HEK293T (cell line): Measurements from ENCODE around the gene TANC1.

Experiments used
- CTCF ChIA-PET: fragments of 350-600 bp; formaldehyde crosslinking; extraction: SDS; loops from one replicate; lab custom pipeline; 2021; ENCODE audit warnings: antibody characterized with exemption, inconsistent platforms; lab: Yijun Ruan, JAX
- POLR2A ChIA-PET: fragments of 350-600 bp; formaldehyde crosslinking; extraction: SDS; loops from one replicate; lab custom pipeline; 2020; ENCODE audit warnings: antibody characterized with exemption, inconsistent platforms; lab: Yijun Ruan, JAX
- DNase-seq: peaks from one replicate; pipeline ENCODE4 v3.0.0; 2012; ENCODE audit warnings: mixed read lengths; ENCODE audit errors: extremely low spot score
- ARNT ChIP-seq: fragments of 450-650 bp; IDR thresholded peaks from 2 replicates; pipeline ENCODE4 v1.6.1; 2017; ENCODE audit warnings: mild to moderate bottlenecking
- BHLHE40 ChIP-seq: fragments of 450-650 bp; IDR thresholded peaks from 2 replicates; pipeline ENCODE4 v1.6.1; 2016; ENCODE audit warnings: mild to moderate bottlenecking, moderate library complexity, borderline replicate concordance
- CTBP1 ChIP-seq: fragments of 450-650 bp; IDR thresholded peaks from 2 replicates; pipeline ENCODE4 v1.6.1; 2016; ENCODE audit warnings: borderline replicate concordance
- ELF4 ChIP-seq: fragments of 450-650 bp; IDR thresholded peaks from 2 replicates; pipeline ENCODE4 v1.6.1; 2017; ENCODE audit warnings: antibody characterized with exemption
- FOXA1 ChIP-seq: fragments of 450-650 bp; IDR thresholded peaks from 2 replicates; pipeline ENCODE4 v1.6.1; 2016; ENCODE audit warnings: mild to moderate bottlenecking
- FOXK2 ChIP-seq: fragments of 450-650 bp; IDR thresholded peaks from 2 replicates; pipeline ENCODE4 v1.6.1; 2016; ENCODE audit warnings: mild to moderate bottlenecking
- FOXM1 ChIP-seq: fragments of 450-650 bp; IDR thresholded peaks from 2 replicates; pipeline ENCODE4 v1.6.1; 2017; ENCODE audit warnings: mild to moderate bottlenecking, borderline replicate concordance
- HDGF ChIP-seq: fragments of 450-650 bp; IDR thresholded peaks from 2 replicates; pipeline ENCODE4 v1.6.1; 2017; ENCODE audit warnings: antibody characterized with exemption, borderline replicate concordance
- L3MBTL2 ChIP-seq: fragments of 450-650 bp; conservative IDR thresholded peaks from 2 replicates; pipeline ENCODE4 v1.6.1; 2016; ENCODE audit warnings: mild to moderate bottlenecking
- LEF1 ChIP-seq: fragments of 450-650 bp; IDR thresholded peaks from 2 replicates; pipeline ENCODE4 v1.6.1; 2017; ENCODE audit warnings: mild to moderate bottlenecking, borderline replicate concordance
- NFRKB ChIP-seq: fragments of 450-650 bp; IDR thresholded peaks from 2 replicates; pipeline ENCODE4 v1.6.1; 2016; ENCODE audit warnings: mild to moderate bottlenecking, moderate library complexity
- PKNOX1 ChIP-seq: fragments of 450-650 bp; IDR thresholded peaks from 2 replicates; pipeline ENCODE4 v1.6.1; 2016
- SP1 ChIP-seq: fragments of 450-650 bp; IDR thresholded peaks from 2 replicates; pipeline ENCODE4 v1.6.1; 2017
- SUZ12 ChIP-seq: fragments of 450-650 bp; IDR thresholded peaks from 2 replicates; pipeline ENCODE4 v1.6.1; 2016; ENCODE audit warnings: mild to moderate bottlenecking
- TARDBP ChIP-seq: fragments of 450-650 bp; IDR thresholded peaks from 2 replicates; pipeline ENCODE4 v1.6.1; 2016
- ZNF384 ChIP-seq: fragments of 450-650 bp; IDR thresholded peaks from 2 replicates; pipeline ENCODE4 v1.6.1; 2016

The TANC1 gene

DNA sequence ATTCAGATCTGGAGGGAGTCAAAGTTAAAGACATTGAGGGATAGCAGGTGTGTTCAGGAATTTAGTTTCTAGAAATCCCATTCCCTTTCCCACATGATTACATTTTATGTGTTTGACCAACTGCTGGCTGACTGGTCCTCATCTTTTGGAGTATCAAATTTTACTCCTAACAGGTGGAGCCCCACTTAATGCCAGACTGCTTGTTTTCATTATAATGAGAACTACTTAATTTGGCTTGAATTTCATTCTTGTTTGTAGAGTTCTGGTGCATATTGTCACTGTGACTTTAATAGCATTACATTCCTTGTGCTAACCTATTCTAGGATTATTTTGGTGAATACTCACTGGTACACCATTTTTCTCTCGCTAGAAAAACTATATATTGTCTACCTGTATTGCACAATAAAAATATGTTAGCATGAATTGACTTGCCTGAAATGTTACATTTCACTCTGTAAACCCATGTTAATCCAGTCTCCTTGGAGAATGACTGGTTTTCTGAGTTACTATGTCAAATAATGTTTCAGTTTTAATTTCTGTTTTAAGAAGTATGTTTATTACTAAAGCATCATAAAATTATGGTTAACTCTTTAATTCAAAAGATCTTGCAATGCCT lies 98.2 kb downstream of the TANC1 start:
- POLR2A ChIA-PET: no interaction called here
- no peak for TF ChIP-seq PKNOX1
- TF ChIP-seq FOXM1: no peak
- TF ChIP-seq L3MBTL2: no peak
- no peak for TF ChIP-seq TARDBP
- TF ChIP-seq SUZ12: no peak
- no peak for TF ChIP-seq ZNF384
- TF ChIP-seq LEF1: no peak
- TF ChIP-seq FOXK2: no peak
- TF ChIP-seq BHLHE40: no peak
- TF ChIP-seq NFRKB: no peak
- no peak for TF ChIP-seq HDGF
- TF ChIP-seq SP1: no peak
- no peak for TF ChIP-seq FOXA1
- no peak for TF ChIP-seq CTBP1
- no peak for TF ChIP-seq ELF4
- TF ChIP-seq ARNT: no peak
- no peak for DNase-seq
- CTCF ChIA-PET: no interaction called here

GRCh38 chr2:159067971-159068370 lies 99.5 kb downstream of the TANC1 start:
- ChIA-PET CTCF (no interaction called here), POLR2A (no interaction called here)
- no peak for DNase-seq
- TF ChIP-seq L3MBTL2: no peak
- no peak for TF ChIP-seq BHLHE40
- no peak for TF ChIP-seq SUZ12
- no peak for TF ChIP-seq CTBP1
- TF ChIP-seq ZNF384: no peak
- no peak for TF ChIP-seq NFRKB
- TF ChIP-seq ELF4: no peak
- TF ChIP-seq TARDBP: no peak
- TF ChIP-seq ARNT: no peak
- no peak for TF ChIP-seq SP1
- TF ChIP-seq HDGF: no peak
- TF ChIP-seq FOXA1: no peak
- no peak for TF ChIP-seq PKNOX1

GRCh38 chr2:159069229-159069628 lies 100.8 kb downstream of the TANC1 start:
- TF ChIP-seq HDGF: no peak
- TF ChIP-seq FOXM1: no peak
- no peak for TF ChIP-seq L3MBTL2
- ChIA-PET POLR2A (no interaction called here), CTCF (no interaction called here)

DNA sequence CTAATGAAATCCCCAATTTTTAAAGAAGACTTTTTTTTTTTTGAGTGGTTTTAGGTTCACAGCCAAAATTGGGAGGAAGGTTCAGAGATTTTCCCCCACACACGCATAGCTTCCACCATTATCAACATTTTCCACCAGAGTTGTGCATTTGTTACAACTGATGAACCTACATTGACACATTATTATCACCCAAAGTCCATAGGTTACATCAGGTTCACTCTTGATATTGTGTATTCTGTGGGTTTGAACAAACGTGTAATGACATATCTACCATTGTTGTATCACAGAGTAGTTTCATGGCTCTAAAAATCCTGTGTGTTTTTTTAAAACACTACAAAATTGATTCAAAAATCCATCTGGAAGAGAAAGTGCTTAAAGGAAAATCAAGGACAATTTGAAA lies 101.8 kb downstream of the TANC1 start:
- POLR2A ChIA-PET: no interaction called here
- TF ChIP-seq ELF4: no peak
- no peak for TF ChIP-seq PKNOX1
- no peak for TF ChIP-seq ARNT
- TF ChIP-seq LEF1: no peak
- CTCF ChIA-PET: no interaction called here
- no peak for DNase-seq

More at GRCh38 chr2:159069229-159069628, 100.8 kb downstream of the TANC1 start:
- DNase-seq: no peak

- POLR2A ChIA-PET: no interaction called here
- no peak for DNase-seq
- no peak for TF ChIP-seq TARDBP
- no peak for TF ChIP-seq SUZ12
- no peak for TF ChIP-seq ZNF384
- no peak for TF ChIP-seq BHLHE40
- TF ChIP-seq FOXK2: no peak
- no peak for TF ChIP-seq HDGF
- no peak for TF ChIP-seq LEF1
- CTCF ChIA-PET: interaction anchor here (0.6 to 1.0 kb wide), 2 partner anchors 40 to 802 kb away, joined by 3 read pairs; no protein-coding TSS in a partner anchor
Measured at GRCh38 chr2:159071190-159071915, 102.9 kb downstream of the TANC1 start.

GRCh38 chr2:159072795-159073194 lies 104.4 kb downstream of the TANC1 start:
- DNase-seq: no peak
- TF ChIP-seq SUZ12: no peak
- TF ChIP-seq CTBP1: no peak
- TF ChIP-seq HDGF: no peak
- no peak for TF ChIP-seq FOXA1
- TF ChIP-seq LEF1: no peak
- no peak for TF ChIP-seq ARNT
- no peak for TF ChIP-seq FOXM1
- TF ChIP-seq ELF4: no peak
- TF ChIP-seq NFRKB: no peak
- no peak for TF ChIP-seq L3MBTL2
- TF ChIP-seq SP1: no peak
- no peak for TF ChIP-seq BHLHE40
- TF ChIP-seq ZNF384: no peak
- ChIA-PET CTCF (interaction anchor here (0.7 kb wide), 1 partner anchor 51 kb away, joined by 3 read pairs; no protein-coding TSS in a partner anchor), POLR2A (no interaction called here)
